Muscle of arm (tissue), 12 donors: ENCODE measurements around the gene EXOC4. TPM values are rescaled to one million over a fixed set of nuclear protein-coding genes. Genes with fewer than 3 reads are reported as not detected.

Experiments used
- polyA plus RNA-seq, 12 donors: library from polyadenylated mRNA; unstranded; fragments of 120-200 nt; gene quantifications; one replicate each; pipeline ENCODE4 v1.2.1, GENCODE V29; 2013; ENCODE audit not compliant: insufficient read length in 12 of 12

EXOC4 gene
- polyA plus RNA-seq, 12 donors = 25.2 to 79.1 (median 55.5) TPM; not detected in 1

Other genes with a start within 250 kb of the EXOC4 start
- gene CHCHD3, start 171.0 kb upstream of the EXOC4 start, polyA plus RNA-seq = 10 to 100 TPM in 11 of 12 donors, not detected in 1; 58.1 to 99.1 (median 70.6) TPM